Amygdala (tissue), 56 donors: Measurements from ENCODE around the gene CYSRT1.

Experiments used
- DNase-seq, 56 donors: peaks; one replicate each; lab custom pipeline; 2025; lab: John Stamatoyannopoulos, UW

CYSRT1 gene

DNA sequence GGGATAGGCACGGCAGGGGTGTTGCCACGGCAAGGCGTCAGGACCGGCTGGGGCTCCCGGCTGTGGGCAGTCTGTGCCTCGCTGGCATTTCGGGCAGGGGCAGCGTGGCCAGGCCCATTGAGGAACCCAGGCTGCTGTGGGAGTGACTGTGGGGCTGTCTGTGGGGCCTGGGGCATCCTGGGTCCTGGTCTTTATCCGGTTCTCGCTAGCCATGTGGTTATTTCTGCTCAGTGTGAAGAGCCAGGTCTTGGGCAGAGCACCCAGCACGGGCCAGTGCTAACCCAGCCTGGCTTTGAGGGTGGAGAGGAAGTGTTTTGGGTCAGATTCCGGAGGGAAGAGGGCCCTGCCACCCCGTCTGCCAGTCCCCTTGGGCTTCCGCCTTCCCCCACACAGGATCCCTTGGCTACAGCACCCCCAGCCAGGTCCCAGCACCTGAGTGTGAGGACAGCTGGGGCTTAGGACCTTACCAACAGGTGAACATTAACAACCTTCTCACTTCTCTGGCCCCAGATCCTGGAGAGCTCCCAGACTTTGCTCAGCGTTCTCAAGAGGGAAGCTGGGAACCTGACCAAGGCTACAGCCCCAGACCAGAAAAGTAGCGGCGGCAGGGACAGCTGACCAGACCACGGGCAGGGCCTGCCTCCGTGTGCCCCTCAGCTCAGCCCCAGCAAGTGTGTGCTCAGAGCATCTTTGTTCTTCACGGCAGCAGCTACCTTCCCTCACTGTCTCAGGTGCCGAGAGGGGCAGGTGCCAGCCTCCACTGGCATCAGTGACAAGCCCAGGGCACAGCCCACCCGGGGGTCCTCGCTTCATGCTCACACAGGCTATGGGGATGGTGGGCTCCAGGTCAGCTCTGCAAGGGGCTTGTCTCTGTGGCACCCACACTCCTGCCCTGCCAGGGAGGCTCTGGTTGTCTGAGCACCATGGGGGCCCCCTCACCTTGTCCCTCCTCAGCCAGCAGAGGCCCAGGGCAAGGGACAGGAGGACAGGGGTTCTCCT, 35.4 kb upstream of the CYSRT1 start:
- DNase-seq = no peak

DNA sequence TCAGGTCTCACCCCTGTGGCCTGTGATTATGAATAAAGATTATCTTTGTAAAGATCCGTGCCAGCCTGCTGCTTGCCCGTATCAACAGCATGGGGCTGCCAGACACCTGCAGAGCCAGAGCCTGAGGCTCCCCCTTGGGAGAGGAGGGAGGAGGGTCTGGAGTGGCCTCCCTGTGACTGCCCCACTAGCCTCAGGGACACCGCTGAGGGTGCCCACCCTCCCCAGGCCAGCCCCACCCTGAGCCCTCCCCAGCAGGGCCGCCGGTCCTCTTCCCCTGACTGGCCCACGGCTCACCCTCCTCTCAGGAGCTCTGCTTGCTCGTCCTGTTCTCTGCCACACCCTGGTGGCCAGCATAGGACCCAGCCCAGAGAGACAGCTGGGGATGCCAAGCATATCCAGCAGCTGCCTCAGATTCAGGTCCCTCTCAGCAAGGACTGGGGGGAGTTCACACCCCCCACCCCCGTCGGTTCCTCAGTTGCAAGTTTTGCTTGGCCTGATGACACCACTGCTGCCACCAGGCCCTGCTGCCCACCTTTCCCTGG, 34.6 kb upstream of the CYSRT1 start:
- no peak for DNase-seq

DNA sequence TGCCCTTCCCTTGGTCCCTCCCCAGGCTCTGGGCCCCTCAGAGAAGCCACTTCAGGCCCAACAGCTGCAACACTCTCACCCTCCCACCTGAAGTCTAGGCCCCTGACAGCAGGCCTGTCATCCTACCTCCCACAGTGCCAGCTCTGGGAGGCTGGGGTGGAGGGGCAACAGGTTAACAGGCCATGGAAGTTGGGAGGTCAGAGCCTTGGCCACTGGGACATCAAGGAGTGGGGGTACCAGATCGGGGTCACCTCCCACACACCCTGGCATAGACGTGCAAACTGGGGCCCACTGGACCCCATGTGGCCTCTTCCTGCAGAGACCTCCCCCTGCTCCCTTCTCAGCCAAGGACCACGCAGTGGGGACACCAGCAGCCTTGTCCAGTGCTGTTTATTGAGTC, 33.7 kb upstream of the CYSRT1 start:
- DNase-seq = no peak

DNA sequence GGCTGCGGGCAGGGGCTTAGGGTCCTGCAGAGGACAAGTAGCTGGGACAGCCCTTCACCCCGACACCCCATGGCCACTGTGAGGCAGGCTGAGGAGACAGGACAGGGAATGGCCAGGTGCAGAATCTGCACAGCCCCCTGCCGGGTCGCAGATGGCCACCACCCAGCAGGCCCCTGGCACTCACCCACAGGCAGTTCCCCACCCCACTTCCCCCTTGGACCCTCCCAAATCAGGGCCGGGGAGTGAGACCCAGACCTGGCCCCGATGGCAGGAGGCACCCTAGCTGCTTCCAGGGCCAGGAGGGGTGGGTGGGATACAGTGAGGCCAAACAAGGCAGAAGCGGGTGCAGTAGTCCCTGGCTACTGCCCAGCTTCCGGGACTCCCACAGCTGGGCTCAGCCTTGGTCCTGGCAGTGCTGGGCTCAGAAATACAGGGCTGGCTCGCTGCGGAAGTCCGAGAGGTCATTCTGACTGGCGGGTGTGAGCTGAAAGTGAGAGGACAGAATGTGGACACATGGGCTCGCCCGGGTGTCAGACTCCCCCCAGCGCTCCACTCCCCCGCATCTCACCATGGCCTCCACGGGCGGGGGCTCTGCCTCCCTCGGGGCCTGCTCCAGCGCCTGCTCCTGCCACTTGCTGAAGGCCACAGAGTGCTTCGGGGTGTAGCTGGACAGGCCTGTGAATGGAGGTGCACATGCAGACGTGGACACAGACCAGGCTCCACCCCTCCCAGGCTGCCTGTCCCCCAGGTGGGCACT, 33.1 kb upstream of the CYSRT1 start:
- peak in 48 of 56 donors; percentile 19 to 89 (median 66) for DNase-seq

DNA sequence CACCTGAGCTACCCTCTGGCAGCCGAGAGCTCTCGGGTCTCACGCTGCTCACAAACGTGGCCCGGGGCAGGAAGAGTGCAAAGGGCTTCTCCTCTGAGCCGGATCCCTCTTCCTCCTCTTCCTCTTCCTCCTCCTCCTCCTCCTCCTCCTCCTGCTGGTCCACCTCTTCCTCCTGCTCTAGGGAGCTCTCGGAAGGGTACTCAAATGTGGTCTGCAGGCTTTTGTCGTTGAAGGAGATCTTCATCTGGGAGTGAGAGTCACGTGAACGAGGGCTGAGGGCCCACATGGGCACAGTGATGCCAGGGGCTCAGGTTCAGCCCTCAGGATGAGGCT, 32.6 kb upstream of the CYSRT1 start:
- DNase-seq = no peak

DNA sequence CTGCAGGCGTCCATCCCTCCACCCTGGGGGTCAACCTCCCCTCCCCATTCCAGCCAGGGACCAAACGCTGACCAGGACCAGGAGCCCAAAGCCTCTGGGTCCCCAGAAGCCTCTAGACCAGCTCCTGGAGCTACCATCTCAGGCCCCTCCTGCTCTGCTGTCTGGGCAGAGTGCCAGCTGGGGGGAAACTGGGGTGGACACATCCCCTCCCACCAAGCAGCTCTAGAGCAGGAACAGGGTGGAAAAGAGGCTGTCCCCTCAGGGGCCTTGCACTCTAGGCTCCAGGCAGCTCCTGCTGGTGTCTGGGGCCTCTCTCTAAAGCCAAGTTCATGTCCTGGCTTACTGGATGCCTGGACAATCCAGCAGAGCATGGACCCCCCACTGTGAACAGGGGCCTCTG, 32.1 kb upstream of the CYSRT1 start:
- no peak for DNase-seq

DNA sequence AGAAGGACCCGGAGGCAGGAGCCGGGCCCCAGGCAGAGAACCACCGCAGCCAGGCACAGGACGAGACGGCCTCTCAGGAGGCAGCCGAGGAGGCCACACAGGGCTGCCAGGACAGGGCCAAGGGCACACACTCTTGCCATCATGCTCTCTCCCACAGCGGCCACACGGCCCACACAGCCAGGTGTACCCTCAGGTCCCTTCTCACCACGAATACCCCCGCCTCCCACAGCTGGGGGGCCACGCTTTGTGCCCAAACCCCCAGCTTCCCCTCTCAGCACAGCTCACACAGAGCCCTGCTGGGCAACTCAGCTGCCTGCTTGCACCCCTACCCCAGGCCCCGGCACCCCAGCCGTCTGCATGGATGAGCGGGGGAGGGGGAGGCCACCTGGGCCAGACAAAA, 31.2 kb upstream of the CYSRT1 start:
- no peak for DNase-seq

DNA sequence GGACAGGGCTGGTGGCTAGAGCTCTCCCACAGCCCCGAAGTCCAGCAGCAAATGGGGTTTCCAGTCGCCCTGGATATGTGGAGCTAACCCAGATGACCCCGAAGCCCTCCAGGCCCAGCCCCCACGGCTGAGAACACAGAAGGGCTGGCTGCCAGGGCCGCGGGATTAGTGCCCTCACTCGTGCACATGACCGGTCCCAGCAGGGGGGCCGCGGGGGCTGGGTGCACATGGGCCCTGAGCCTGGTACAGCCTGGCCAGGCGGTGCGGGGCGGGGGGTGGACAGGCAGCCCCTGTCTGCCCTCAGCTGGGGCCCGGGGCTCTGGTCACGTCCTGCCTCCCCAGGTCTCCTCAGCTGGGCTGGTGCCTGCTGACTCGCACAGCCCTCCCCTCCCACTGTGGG, 30.6 kb upstream of the CYSRT1 start:
- peak in 55 of 56 donors; percentile 45 to 97 (median 87) for DNase-seq

DNA sequence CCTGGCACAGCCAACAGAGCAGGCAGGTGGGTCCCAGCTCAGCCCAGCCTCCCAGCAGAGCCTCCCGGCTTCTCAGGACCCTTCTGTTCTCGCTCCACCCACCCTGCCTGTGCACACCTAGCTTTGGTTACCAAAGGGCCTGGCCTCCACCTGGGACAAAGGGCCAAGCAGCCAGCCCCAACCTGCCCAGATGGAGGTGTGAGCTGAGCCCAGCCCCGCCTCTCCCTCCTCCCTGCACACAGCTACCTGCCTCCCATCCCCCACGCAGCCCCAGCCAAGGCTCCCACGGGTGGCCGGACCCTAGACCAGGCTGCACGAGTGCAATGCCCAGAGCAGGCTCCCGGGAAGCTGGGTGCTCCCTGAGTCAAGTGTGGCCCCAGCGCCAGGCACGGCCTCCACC, 30.1 kb upstream of the CYSRT1 start:
- no peak for DNase-seq

DNA sequence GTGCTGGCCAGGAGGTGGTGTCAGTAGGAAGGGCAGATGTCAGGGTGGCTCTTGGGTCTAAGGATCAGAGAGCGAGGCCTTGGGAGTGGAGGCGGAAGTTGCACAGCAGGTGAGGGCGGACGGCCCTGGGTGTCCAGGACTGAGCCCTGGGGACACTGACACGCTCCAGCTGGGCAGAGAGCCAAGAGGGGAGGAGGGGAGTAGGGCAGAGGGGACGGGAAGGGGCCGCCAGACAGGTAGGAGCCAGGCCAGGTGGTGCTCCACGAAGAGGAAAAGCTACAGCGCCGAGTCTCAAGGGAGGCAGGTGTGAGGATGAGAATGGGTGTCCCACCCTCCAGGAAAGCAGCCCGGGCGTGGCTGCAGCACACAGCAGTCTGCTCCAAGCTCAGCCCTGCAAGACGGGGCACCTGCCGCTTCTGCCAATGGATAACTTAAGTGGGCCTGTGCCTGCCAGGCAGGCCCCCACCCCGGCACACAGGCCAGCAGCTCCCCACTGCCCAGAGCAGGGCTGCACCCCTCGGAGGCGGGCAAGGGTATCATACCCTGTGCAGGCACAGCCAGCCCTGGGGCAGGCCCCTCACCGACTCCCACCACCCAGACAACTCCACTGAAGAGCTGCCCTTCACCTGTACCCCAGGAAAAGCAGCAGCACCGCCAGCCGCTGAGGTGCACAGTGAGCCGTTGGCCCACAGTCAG, 29.3 kb upstream of the CYSRT1 start:
- peak in 2 of 56 donors; percentile 29 to 32 for DNase-seq

DNA sequence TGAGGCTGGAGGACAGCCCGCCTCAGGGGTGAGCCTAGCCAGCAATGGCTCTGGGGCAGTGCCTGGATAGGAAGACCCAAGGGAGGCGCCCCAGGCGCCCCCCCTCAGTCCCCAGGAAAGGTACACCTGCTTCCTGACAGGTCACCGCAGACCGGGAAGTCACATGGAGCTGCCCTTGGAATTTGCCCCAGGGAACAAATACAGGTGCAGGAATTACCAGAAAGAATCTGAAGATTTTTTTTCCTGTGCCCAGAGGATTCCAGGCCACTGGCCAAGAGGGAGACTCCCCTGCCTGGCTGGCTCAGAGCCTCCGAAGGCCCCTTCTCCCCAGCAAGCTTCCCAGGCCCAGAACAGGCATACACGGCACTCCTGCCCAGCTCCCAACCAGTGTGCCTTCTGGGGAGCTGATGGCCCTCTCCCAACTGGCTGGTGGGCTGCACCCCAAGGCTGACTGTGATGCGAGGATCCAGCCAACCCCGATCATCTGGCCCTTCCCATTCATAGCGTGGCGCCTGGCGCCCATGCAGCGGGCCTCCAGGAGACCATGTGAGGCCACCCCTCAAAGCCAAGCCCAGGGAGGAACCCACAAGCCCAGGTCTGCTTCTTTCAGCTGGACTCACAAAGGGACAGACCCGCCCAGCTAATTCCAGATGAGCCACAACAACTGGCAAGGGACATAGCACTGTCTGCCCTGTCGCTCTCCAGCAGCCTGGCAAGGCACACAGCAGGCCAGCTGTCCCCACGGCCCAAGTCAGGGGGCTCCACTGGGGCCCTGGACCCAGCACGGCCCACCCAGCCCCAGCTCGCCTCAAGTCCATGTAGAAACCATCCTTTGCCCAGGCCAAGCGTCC, 26.7 kb upstream of the CYSRT1 start:
- DNase-seq = peak in 7 of 56 donors; percentile 9 to 57 (median 27)

DNA sequence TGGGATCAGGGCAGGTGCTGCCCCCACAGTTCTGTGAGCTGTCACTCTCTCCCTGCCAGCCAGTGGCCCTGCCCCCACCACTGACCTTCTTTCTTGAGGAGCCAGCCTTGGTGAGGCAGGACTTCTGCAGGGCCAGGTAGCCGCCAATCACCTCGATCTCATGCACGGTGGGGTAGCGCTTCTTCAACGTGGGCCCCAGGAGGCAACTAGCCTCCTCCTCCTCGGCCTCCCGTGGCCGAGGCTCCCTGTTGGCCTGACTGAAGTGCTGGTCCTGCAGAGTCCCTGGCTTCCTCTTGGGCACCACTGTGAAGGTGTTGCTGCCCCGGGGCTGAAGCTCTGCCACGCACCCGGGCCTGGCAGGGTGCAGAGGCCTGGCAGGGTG, 26.1 kb upstream of the CYSRT1 start:
- no peak for DNase-seq

DNA sequence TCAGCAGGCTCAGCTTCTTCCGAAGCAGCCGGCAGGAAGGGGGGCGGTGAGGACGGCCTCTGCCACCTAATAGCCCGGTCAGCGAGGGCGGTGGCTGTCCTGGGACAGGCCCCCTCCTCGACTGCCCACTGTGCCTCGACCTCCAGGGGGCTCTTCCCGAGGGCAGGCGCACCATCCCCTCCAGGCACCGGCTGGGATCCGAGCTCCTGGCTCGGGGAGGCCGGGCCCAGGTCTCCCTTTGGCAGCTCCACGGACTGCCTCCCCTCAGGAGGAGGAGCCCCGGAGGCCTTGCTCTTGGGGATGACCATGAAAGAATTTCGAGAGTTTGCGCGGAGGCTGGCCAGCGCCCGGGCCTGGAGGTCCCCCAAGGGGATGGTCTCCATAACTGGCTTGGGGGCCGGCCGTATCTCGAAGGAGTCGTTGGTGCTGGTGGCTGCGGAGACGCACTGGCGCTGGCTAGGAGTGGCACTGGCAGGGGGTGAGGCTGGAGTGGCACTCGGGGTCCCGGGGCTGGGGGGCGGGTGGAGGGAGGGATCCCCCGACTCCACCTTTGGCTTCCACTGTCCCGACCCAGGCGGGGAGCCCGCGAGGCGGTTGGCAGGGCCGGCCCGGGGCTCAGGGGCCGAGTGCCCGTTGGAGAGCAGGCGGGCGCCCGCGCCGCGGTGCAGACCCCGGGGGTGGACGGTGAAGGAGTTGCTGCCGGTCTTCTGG, 25.4 kb upstream of the CYSRT1 start:
- no peak for DNase-seq

DNA sequence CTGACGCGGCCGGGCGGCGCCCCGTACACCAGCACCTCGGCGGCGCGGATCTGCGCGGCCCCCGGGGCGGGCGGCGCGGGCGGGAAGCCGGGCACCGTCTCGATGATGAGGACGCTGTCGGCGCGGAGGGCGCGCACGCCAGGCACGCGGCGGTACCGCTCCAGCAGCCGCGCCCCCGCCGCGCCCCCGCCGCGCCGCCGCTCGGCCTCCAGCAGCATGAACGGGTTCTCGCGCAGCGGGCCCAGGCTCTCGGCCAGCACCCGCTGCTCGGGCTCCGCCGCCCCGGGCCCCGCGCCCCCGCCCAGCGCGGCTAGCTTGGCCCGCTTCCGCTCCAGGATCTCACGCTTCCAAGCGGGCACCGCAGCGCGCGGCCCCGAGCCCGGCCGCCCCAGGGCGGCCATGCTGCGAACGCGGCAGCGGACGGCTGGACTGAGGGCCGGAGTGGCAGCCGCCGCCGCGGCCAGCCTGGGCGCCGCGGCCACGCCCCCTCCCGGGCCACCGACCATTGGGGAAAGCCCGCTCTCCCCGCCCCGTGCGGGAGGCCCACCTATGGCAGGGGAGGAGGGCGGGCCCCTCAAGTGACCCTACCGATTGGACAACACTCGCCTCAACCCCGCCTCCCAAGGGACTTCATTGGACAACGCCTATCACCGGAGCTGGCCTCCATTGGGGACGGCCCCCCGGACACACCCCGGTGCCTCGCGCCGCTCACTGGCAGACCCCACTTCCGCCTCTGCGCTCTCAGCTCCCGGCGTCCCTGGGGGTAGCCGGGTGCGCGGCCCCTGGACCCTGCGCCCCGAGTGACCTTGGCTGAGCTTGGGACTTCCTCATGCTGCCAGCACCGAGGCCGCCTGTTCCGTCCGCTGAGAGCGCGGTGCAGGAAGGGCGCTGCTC, 24.4 kb upstream of the CYSRT1 start, which contains the start of gene TPRN:
Gene TPRN, minus strand, starts transcription at position 431 of the 894 bp plus-strand sequence. Its CDS starts 30 bp downstream, at position 401.
- DNase-seq = peak; percentile 41 to 100 (median 98)

DNA sequence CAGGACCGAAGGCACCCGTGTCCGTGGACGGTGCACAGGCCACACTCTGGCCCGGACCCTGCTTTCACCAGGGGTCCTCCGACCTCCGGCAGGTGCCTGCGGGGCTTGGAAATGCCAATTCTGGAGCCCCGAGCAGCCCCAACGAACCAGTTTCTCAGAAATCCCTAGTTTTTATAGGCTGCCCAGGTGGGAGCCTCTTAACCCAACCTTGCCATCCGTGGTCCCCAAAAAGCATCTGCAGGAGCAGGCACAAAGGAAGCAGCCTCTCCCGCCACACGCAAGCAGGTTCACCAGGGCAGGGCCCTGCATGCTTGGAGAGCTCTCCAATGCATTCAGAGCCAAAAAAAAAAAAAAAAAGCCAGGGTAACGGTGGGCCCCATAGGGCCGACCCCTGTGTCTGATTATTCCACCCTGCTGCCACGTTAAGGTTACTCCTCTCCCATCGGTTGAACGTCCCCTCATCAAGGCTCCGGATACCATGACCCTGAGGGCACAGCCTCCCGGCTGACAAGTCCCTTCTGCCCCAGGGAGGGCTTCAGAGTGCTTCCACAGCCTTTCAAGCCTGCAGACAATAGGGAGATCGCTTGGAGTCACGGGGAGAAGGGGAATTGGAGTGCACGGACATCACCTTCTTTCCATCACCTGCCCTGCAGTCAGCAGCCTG, 23.6 kb upstream of the CYSRT1 start:
- DNase-seq = no peak

DNA sequence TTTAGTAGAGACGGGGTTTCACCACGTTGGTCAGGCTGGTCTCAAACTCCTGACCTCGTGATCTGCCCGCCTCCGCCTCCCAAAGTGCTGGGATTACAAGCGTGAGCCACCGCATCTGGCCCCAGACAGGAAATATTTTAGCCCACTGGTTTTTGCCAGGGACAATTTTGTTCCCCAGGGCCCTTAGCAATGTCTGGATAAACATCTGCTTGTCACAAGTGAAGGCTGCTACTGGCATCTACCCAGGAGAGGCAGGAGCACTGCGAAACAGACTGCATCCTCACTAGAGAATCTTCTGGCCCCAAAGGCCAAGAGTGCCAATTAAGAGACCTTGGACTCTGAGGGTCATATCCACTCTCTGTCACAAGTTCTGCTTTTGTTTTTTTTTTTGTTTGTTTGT, 22.0 kb upstream of the CYSRT1 start:
- no peak for DNase-seq

DNA sequence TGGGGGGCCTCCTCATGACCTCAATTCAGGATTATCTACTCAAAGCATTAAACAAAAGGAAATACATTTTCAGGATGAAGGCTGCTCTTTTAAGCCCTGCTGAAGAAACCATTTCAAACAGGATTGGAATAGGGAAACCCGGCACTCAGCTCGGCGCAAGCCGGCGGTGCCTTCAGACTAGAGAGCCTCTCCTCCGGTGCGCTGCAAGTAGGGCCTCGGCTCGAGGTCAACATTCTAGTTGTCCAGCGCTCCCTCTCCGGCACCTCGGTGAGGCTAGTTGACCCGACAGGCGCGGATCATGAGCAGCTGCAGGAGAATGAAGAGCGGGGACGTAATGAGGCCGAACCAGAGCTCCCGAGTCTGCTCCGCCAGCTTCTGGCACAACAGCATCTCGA, 20.2 kb upstream of the CYSRT1 start:
- no peak for DNase-seq
